GM12872 (cell line): Measurements from ENCODE around the gene MCTP1.

ENCODE experiments used
- TF ChIP-seq, protein P1 (sequence below): IDR thresholded peaks from 3 replicates; pipeline ENCODE4 v1.5.1; 2011; ENCODE audit warnings: low read depth, mild to moderate bottlenecking, low read length, moderate library complexity; ENCODE audit not compliant: insufficient read depth

The MCTP1 gene

DNA sequence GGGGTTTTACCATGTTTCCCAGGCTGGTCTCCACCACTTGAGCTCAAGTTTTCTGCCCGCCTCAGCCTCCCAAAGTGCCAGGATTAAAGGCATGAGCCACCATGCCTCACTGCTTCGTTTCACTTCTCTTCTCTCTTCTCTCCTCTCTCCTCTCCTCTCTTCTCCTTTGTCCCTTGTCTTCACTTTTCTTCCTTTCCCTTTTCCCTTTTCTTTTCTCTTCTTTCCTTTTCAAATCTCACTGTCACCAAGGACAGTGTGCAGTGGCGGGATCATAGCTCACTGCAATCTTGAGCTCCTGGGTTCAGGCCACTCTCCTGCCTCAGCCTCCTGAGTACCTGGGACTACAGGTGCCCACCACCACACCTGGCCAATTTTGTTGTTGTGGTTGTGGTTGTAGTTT is 617.0 kb downstream of the MCTP1 start:
- TF ChIP-seq, protein P1, sequence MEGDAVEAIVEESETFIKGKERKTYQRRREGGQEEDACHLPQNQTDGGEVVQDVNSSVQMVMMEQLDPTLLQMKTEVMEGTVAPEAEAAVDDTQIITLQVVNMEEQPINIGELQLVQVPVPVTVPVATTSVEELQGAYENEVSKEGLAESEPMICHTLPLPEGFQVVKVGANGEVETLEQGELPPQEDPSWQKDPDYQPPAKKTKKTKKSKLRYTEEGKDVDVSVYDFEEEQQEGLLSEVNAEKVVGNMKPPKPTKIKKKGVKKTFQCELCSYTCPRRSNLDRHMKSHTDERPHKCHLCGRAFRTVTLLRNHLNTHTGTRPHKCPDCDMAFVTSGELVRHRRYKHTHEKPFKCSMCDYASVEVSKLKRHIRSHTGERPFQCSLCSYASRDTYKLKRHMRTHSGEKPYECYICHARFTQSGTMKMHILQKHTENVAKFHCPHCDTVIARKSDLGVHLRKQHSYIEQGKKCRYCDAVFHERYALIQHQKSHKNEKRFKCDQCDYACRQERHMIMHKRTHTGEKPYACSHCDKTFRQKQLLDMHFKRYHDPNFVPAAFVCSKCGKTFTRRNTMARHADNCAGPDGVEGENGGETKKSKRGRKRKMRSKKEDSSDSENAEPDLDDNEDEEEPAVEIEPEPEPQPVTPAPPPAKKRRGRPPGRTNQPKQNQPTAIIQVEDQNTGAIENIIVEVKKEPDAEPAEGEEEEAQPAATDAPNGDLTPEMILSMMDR, result no peak

DNA sequence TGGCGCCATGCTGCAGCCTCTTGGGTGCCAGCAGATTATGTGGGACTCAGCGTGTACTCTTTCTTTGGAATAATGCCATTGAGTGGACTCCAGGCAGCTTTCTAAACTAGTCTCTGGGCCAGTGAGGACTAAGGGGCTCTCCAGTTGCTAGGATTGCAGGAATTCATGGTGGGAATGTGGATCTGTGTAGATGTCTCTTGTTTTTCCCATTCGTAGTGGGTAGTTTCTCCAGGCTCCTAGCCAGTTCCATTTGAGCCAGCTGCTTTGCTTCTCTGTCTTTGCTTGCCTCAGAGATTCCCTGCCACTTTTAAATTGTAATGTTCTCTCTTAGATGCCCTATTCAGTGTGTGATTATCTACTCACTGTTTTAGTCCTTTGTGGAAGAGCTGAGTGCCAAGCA is 623.8 kb downstream of the MCTP1 start:
- TF ChIP-seq, protein P1, result no peak

DNA sequence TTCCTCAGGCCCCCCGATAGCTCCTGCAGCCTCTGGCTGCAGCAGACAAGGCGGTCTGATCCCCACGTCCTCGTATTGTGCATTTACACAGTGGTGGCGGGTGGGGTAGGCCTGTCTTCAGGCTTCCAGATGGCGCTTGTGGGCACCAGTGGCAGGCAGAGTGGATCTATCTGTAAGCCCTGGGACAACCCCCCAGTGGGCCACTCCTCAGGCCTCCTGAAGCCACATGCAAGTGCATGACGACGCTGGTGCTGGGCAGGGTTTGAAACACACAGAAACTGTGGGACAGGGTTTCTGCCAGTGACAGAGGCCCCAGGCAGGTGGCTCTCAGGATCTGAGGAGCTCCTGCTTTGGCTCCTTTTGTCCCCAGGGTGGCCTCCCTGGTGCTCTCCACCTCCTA is 624.4 kb downstream of the MCTP1 start:
- TF ChIP-seq, protein P1, result no peak

DNA sequence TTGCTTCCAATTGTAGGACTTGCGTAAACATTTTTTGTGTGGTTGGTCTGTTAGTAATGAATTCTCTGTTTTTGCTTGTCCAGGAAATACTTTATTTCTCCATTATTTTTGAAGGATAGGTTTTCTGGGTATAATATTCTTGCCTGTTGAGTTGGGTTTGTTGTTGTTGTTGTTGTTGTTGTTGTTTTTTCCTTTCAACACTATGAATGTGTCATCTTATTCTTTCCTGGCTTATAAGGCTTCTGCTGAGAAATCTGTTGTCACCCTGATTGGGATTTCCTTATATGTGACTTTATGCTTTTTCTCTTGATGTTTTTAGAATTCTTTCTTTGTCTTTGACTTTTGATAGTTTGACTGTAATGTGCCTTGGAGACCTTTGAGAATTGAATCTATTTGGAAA is 626.6 kb downstream of the MCTP1 start:
- TF ChIP-seq, protein P1, result no peak
